DMS153 treated with DMSO at 0.1 percent for 48 hours (cell line): ENCODE results near the gene GALNT2.

ENCODE experiments used
- DNase-seq: peaks from one replicate; lab custom pipeline; 2025; ENCODE audit not compliant: unreplicated experiment; lab: John Stamatoyannopoulos, UW

The GALNT2 gene

DNA sequence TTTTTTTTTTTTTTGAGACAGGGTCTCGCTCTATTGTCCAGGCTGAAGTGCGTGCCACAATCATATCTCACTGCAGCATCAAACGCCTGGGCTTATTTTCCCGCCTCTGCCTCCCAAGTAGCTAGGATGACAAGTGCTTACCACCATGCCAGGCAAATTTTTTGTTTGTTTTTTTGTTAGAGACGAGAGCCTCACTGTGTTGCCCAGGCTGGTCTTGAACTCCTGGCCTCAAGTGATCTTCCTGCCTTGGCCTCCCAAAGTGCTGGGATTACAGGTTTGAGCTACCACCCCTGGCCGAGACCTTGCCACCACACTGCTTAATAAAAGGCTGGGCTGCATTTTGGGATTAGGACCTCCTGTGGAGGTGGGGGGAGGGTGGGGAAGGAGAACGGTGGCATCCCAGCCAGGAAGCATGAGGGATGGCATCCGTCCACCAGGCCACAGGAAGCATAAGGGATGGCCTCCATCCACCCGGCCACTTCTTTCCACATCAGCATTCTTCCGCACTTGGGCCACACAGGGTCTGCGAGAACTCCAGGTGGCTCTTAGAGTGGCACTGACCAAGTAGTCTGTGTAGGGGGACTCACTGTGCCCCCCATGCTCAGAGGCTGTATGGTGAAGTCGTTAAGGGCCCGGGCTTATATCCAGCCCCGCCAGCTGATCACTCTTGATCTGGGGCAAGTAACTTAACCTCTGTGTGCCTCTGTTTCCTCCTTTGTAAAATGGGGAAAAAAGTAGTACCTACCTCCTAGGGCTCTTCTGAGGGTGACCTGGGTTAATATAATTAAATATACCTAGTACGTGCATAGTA is 75.0 kb downstream of the GALNT2 start:
- no peak for DNase-seq

- no peak for DNase-seq
These were observed 75.7 kb downstream of the GALNT2 start for GRCh38 chr1:230142608-230143210.

DNA sequence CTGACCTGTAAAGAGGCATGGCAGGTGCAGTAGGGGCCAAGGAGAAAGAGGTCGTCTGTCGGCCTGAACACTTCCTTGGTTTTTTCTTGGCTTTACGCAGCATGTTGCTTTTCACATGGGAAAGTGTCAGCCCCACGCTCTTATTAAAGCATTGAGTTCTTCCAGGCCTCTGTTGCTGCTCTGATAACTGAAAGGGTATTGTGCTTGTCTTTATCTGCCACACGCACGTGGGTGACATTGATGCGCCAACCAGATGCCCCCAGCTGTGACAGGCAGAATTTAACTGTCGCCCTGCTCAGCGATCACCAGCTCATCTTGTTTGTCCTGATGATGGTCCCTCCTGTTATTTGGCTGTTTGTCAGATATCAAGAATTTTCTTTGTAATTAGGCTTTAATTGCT is 76.5 kb downstream of the GALNT2 start:
- no peak for DNase-seq

DNA sequence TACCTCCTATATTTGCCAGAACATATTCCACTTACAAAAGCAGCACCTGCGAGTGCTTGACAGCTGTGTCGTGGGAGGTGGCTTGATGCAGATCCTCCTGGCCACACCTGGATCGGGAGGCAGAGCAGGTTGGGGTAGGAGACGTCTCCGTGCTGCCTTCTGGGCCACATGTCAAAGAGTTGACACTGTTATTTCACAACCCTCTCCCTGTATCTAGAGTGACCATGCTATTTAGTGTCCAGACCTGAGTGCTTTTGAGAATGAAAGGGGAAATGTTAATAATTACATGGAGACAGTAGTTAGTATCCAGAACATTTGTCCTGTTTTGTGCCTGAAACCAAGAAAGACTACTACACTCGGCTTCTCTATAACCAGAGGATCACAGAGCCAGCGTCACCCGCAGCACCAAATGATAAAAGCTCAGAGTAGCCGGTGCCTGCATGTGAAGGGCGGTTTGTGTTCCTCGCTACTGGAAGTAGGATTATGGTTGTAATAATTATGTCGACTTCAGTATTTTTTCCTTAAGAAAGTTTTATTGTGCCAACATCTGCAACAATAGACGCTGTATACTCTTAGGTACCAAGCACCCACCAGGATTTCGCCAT is 77.1 kb downstream of the GALNT2 start:
- no peak for DNase-seq

DNA sequence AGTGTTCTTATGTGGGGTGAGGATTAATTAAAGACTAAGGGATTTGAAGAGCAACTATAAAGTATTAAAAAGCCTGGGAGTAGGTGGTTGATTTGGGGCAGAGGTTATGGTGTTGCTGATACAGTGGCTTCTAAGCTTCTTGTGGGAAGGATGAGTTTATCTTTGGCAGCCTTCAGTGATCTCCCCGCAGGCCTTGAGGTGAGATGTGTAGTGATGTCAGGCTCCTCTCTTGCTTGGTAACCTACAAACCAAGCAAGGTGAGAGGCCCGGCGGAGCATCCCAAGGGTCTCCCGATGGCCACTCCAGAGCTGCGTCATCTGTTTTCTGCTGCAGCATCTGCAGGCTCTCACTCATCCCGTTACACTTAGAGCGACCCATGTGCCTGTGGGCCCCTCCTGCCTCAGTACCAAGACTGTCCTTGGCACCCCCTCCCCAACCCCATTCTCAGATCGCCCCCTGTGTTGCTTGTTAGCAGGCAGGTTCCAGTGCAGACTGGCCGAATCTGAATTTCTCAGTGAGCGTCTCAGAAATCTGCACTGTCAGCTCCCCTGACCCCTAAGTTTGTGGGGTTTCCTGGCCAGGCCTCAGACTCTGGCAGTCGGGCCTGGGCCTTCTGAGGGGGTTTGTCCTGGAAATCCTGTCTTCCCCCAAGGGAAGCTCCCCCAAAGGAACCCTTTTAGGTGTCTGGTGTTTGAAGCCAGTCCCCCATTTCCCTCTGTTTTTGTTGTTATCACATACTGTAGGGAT is 77.9 kb downstream of the GALNT2 start:
- no peak for DNase-seq

DNA sequence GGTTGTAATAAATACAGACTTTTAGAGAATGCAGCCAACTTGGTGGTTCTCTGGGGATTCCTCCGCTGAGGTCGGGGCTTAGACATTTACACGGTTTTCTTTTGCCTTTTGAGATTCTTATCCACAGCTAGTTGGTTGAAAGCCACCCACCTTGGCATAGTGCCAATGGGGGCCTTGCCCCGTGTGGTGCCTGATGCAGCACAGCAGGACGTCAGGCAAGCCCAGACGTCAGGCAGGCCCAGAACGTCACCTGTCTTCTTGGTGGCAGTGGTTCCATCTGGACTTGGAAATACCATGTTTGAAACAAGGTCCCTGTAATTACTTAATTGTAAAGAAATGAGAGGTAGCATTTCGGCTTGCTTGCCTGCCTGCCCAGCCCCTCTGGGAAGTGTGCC is 78.5 kb downstream of the GALNT2 start:
- DNase-seq, result no peak

DNA sequence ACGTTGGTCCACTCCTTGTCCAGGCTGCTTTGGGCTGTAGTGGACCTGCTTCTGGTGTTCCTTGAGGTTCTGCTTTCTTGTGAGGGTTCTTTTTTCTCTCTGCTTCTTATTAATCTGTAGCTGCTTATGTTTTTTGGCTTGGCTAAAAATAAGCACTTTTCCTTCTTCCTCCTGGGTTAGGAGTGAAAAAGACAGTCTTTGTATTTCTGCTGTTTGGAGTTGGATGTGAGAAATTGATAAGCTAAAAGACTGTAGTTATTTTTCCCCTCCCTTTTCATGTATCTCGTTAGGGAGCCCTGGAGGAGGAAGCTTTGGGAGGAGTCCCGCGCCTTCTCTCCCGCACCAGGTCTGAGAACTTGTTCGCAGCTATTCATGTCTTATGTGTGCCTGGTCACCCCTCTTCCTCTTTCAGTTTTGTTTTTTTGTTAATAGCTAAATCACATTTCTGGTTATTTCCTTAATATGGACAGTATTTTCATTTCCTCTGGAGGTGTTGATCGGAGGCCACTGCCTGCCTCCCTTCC is 79.0 kb downstream of the GALNT2 start:
- no peak for DNase-seq

GRCh38 chr1:230146709-230147108 is 79.7 kb downstream of the GALNT2 start:
- no peak for DNase-seq

- DNase-seq, result no peak
These were observed 80.5 kb downstream of the GALNT2 start for GRCh38 chr1:230147253-230148125.

DNA sequence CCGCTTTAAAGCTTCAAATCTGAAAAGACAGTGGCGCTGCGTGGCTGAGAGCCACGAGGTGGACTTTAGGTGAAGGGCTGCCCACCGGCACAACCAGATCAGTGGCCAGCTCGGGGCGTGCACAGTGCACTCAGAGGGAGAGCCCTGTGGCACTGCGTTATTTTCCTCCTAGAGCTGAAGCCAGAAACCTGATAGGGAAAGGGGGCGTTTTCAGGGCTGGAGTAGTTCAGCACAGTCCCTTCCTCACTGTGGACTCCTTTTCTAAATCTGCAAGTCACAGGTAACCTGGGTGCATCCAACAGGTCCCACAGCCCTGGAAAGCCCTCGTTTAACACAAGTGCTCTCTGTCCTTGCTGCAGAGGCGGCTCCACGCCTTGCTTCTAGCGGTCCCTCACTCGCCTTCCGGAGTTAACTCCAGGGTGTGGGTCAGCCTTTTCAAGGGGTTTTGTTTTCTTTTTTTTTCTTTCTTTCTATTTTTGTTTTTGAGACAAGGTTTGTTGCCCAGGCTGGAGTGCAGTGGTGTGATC is 81.2 kb downstream of the GALNT2 start:
- no peak for DNase-seq

- no peak for DNase-seq
These were observed 81.9 kb downstream of the GALNT2 start for GRCh38 chr1:230148768-230149469.

- no peak for DNase-seq
These were observed 82.9 kb downstream of the GALNT2 start for GRCh38 chr1:230149751-230150584.

- no peak for DNase-seq
These were observed 83.6 kb downstream of the GALNT2 start for GRCh38 chr1:230150615-230151014.

GRCh38 chr1:230151924-230152468 is 85.0 kb downstream of the GALNT2 start:
- no peak for DNase-seq

DNA sequence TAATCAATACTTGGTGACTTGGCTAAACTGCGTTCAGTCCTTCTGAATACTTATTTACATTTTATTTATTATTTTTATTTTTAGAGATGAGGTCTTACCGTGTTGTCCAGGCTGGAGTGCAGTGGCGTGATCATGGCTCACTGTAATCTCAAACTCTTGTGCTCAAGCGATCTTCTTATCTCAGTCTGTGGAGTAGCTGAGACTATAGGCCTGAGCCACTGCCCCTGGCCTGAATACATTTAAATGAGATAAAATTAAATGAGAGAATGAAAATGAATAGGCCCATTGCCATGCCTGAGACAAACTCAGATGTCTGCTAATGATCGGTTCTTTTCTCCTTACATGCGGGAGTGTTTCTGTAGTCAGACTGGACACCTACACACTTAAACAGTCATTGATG is 86.0 kb downstream of the GALNT2 start:
- DNase-seq, result no peak

GRCh38 chr1:230153641-230154296 is 86.7 kb downstream of the GALNT2 start:
- DNase-seq, result no peak

- DNase-seq, result no peak
These were observed 88.0 kb downstream of the GALNT2 start for GRCh38 chr1:230155021-230155420.

DNA sequence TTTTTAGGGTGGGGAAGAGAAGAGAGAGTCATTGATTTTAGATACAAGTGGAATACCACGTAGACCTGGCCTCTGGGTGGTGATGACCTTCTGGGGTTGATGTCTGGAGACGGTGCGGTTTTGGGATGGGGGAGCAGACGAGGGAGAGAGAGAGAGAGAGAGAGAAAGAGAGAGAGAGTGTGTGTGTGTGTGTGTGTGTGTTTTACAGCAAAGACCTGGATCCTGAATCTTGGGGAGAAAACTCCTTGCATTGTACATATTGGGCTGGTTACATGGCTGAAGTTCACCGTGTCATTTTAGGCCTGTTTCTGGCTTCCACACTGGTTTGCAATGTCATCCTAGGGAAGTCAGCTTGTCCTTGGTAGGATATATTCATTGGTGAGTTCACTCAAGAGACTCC is 89.0 kb downstream of the GALNT2 start:
- DNase-seq, result no peak
